Effector CD8-positive, alpha-beta T cell (primary cell): ENCODE measurements around the gene FREM1.

Source experiments
- DNase-seq: peaks from one replicate; lab custom pipeline; 2025; lab: John Stamatoyannopoulos, UW

The FREM1 gene

GRCh38 chr9:14912859-14913258 is 2.6 kb upstream of the FREM1 start:
- DNase-seq, result no peak

GRCh38 chr9:14911046-14911445 is 818 bp upstream of the FREM1 start:
- no peak for DNase-seq

- no peak for DNase-seq
These were observed 647 bp downstream of the FREM1 start for GRCh38 chr9:14909601-14909960.

GRCh38 chr9:14909181-14909580 is 1.0 kb downstream of the FREM1 start:
- DNase-seq, result no peak

GRCh38 chr9:14908295-14909180 is 1.7 kb downstream of the FREM1 start:
- no peak for DNase-seq

- no peak for DNase-seq
These were observed 2.5 kb downstream of the FREM1 start for GRCh38 chr9:14907696-14908095.

GRCh38 chr9:14907360-14907685 is 2.9 kb downstream of the FREM1 start:
- DNase-seq, result no peak

- DNase-seq, result no peak
These were observed 3.4 kb downstream of the FREM1 start for GRCh38 chr9:14906644-14907359.

GRCh38 chr9:14906000-14906399 is 4.2 kb downstream of the FREM1 start:
- no peak for DNase-seq

GRCh38 chr9:14903040-14903439 is 7.2 kb downstream of the FREM1 start:
- DNase-seq, result no peak

- DNase-seq, result no peak
These were observed 7.7 kb downstream of the FREM1 start for GRCh38 chr9:14902561-14902960.

- no peak for DNase-seq
These were observed 10.4 kb downstream of the FREM1 start for GRCh38 chr9:14899815-14900193.

- no peak for DNase-seq
These were observed 11.0 kb downstream of the FREM1 start for GRCh38 chr9:14899042-14899814.

GRCh38 chr9:14895806-14896205 is 14.4 kb downstream of the FREM1 start:
- DNase-seq, result no peak

- DNase-seq, result no peak
These were observed 16.9 kb downstream of the FREM1 start for GRCh38 chr9:14893280-14893679.

- DNase-seq, result no peak
These were observed 18.9 kb downstream of the FREM1 start for GRCh38 chr9:14891332-14891731.

GRCh38 chr9:14889451-14889850 is 20.8 kb downstream of the FREM1 start:
- DNase-seq, result no peak

- no peak for DNase-seq
These were observed 21.4 kb downstream of the FREM1 start for GRCh38 chr9:14888875-14889274.

- DNase-seq, result no peak
These were observed 22.0 kb downstream of the FREM1 start for GRCh38 chr9:14888272-14888671.

- DNase-seq, result no peak
These were observed 23.1 kb downstream of the FREM1 start for GRCh38 chr9:14887149-14887548.

GRCh38 chr9:14883310-14883944 is 26.8 kb downstream of the FREM1 start:
- DNase-seq, result no peak

GRCh38 chr9:14882090-14882489 is 28.1 kb downstream of the FREM1 start:
- DNase-seq, result no peak
